ENCODE measurements around the gene SMPD3.

SMPD3 gene

DNA sequence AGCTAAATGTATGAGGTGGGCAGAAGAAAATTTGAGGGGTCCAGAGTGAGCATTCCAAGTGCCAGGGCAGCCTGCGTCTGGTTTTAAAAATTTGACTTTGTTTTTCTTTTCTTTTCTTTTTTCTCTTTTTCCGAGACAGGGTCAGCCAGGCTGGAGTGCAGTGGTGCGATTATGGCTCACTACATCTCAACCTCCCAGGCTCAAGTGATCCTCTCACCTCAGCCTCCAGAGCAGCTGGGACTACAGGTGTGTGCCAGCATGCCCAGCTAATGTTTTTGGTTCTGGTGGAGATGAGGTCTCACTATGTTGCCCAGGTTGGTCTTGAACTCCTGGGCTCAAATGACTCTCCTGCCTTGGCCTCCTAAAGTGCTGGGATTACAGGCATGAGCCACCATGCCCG, 15.6 kb downstream of the SMPD3 start:
- no peak for DNase-seq

GRCh38 chr16:68429076-68429854, 19.0 kb downstream of the SMPD3 start:
- no peak for DNase-seq

DNA sequence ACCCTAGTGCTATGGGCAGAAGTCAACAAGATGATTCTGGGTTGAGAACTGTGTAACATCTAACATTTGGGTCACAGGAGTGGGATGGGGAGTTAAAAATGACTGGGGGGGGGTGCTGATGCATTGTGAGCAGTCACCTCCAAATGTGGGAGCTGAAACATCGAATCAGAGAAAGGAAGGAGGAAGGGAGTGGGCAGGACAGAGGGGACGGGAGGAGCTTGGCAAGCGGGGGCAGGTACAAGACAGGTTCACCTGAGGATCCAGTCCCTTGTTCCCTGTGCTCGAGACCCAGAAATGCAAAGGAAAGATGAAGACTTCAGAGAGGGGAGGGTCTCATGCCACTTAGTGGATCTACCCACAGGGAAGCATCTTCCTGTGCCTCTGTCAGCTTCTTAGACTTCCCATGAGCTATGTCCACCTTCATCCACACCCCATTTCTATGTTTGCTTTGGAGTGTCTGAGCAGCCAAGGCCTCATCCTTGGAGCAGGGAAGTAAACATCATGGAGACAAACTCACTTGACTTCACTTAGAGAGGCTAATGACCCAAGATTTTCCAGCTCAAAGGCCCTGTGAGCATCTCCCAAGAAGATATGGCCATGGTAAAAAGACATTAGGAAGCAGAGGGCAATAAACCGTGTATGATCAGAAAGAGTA, 20.5 kb downstream of the SMPD3 start:
- no peak for DNase-seq

- DNase-seq, result no peak
Measured at GRCh38 chr16:68426347-68426652, 22.0 kb downstream of the SMPD3 start.

- no peak for DNase-seq
Measured at GRCh38 chr16:68425498-68426346, 22.6 kb downstream of the SMPD3 start.

DNA sequence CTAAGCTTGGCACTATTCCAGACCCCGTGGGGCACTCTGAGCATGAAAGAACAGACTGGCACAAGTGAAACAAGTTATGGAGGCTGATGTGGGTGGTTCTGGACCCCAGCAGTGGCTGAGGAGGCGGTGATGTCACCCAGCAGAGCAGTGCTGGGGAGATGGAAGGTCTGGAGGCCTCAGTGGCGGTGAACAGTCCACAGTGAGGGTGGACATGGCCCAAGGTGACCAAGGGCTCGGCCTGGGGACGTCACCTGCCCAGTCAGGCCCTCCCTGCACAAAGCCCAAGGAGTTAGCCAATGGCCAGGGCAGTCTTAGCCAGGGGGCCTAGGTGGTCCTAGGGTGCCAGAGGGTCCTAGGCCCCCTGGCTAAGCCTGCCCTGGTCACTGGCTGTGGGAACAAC, 24.5 kb downstream of the SMPD3 start:
- DNase-seq, result no peak

GRCh38 chr16:68422396-68422960, 25.8 kb downstream of the SMPD3 start:
- no peak for DNase-seq

GRCh38 chr16:68421076-68421475, 27.2 kb downstream of the SMPD3 start:
- DNase-seq, result no peak

DNA sequence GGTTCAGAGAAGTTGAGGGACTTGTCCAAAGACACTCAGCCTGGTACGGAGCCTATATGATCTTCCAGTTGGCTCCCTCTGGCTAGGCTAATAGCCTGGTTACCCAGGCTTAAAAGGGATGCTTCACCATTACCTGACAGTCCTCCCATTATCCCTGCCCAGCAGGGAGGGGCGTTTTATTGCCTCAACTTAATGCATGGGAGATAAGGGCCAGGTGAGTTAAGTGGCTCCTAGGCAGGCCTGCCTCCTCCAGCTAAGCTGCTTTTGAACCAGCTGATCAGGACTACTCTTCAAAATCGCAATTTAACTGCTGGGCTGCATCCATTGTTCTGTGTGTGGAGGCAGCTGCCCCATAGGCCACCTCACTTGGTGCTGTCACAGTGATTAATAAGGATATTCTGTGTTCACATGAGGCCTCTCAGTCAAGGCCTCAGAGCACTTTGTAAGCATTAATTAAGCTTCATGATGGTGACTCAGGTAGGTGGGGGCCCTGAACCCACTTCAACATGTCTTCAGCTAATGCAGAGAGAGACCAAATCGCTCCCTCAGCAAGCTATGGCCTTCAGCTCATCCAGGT, 27.9 kb downstream of the SMPD3 start:
- DNase-seq, result no peak

DNA sequence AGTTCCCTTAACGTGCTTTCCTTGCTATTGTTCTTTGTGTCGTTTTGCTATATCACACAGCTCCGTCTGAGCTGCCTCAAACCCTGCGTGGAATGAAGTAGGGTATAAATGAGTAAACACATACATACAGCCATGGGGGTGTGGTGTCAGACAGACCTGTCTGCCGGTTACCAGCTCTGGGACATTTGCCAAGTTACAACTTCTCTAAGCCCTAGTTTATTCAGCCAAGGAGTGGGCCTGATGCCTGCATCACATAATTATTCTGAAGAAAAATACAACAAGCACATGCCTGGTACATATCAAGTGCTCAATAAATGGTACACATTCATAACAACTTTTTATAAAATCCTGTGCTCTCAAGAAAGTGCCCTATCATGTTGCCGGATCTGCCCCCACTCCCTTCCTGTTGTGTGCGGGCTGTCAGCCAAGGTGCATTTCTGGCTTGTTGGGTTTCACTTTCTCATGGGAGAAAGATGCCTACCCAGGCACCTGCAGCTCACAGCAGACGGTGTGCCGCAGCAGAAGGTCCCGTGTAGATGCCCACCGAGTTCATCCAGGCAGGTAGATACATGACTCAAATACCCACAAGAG, 30.5 kb downstream of the SMPD3 start:
- DNase-seq, result no peak

- DNase-seq, result no peak
Measured at GRCh38 chr16:68416057-68417046, 32.0 kb downstream of the SMPD3 start.

GRCh38 chr16:68414581-68414980, 33.7 kb downstream of the SMPD3 start:
- no peak for DNase-seq

GRCh38 chr16:68412061-68412460, 36.2 kb downstream of the SMPD3 start:
- DNase-seq, result no peak

DNA sequence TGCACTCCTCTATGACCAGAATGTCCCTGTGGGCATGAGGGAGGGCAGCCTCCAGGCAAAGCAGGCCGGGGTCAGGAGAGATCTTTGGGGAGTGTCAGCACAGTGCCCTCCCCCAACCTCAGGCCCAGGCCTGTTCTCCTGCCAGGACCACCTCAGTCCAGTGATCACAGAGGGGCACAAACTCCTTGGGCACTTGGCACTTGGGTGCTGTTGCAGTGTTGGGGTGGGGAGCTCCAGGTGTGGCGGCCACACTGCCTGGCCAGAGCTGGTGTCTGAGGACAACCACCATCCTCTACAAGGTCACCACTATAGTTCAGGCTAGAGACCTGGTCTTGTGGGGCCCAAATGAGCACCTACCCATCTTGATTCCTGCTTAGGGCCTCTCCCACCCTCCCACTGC, 37.2 kb downstream of the SMPD3 start:
- DNase-seq, result no peak

DNA sequence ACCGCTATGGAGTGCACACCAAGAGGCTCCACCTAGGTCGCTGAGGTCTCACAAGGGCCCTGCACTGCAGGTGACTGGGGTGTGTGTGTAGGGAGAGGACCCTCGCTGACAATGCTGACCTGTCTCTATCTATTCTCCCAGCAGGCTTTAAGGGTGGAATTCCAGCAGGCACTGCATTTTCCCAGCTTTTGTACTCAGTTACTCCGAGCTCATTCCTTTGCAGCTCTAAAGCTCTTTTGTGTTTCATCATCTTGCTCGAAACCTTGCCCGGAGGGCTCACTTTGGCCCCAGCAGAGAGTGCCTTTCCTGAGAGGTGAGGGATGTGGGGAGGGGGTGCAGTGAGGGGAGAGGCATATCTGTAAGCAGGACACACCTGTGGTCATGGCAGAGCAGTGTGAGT, 39.3 kb downstream of the SMPD3 start:
- no peak for DNase-seq

GRCh38 chr16:68408428-68408827, 39.9 kb downstream of the SMPD3 start:
- no peak for DNase-seq

- DNase-seq, result no peak
Measured at GRCh38 chr16:68406458-68407152, 41.7 kb downstream of the SMPD3 start.

DNA sequence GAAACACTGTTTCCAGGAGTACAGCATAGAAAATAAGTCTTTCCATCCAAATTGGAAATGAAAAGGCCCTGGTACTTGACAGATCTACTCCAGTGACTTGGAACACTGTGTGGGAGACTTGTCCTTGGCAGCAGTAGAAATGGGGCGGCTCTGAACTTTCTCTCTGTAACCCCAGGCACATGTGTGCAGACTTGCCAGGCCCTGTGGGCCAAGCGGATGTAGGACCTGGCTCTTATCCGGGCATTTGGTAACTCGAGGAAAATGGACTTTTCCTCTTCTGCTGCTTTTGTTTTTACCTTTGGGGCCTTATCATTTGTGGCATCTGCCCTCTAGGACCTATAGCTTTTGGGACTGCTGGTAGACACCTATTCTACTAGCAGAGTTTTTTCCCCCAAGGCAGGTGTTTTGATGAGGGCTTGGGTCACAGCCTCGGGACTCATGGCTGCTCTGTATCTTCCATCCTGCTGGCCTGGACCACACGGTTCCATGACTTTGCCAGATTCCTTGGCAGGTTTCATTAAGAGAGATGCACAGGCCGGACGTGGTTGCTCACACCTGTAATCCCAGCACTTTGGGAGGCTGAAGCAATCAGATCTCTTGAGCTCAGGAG, 43.5 kb downstream of the SMPD3 start:
- DNase-seq, result no peak

- peak in 1 of 2 donors; percentile 6 for DNase-seq
Measured at GRCh38 chr16:68403704-68404103, 44.6 kb downstream of the SMPD3 start.

DNA sequence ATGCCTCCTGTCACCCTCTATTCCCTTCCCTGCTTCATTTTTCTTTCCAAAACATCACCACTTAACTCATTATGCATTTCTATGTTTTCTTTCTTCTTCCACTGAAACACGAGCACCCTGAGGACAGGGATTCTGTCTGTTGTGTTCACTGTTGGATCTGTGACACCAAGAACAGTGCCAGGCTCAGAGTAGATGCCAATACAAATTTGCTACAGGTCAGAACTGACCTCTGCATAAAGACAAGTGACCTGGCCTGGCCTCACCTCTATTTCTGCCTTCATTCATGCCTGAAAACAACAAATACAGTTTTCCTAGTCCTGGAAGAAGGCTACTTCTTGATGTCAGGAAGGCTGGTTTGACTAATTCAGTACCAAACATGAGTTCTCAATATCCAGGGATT, 45.1 kb downstream of the SMPD3 start:
- no peak for DNase-seq

GRCh38 chr16:68402748-68403040, 45.6 kb downstream of the SMPD3 start:
- DNase-seq, result no peak

All from inflammatory macrophage treated with lipopolysaccharide for 1 hour (primary cell).